DOHH2 (cell line): Measurements from ENCODE around the gene LDAF1.
"Not testable (repeated sequence)": the region's sequence is repeated elsewhere in the genome, so short reads cannot be mapped to it uniquely, and the experiment has no call there.

ENCODE experiments used
- H3F3A ChIP-seq: fragments of 200-600 bp; sonication (generic), shearing (Covaris generic); 2 replicates; pipeline ENCODE4 v1.6.0; 2016; ENCODE audit warnings: antibody characterized with exemption, mild to moderate bottlenecking; ENCODE audit not compliant: control insufficient read depth, insufficient read depth
- H3K27ac ChIP-seq: fragments of 200-600 bp; sonication (generic); 2 replicates; pipeline ENCODE4 v1.5.1; 2014; ENCODE audit warnings: low read depth, mild to moderate bottlenecking, low read length, moderate library complexity
- H3K27me3 ChIP-seq: fragments of 200-600 bp; sonication (generic); 2 replicates; pipeline ENCODE4 v1.6.1; 2014; ENCODE audit warnings: mild to moderate bottlenecking, low read length, mixed read lengths; ENCODE audit not compliant: control insufficient read depth
- H3K36me3 ChIP-seq: fragments of 200-600 bp; sonication (generic); 2 replicates; pipeline ENCODE4 v1.6.1; 2014; ENCODE audit warnings: mild to moderate bottlenecking, low read length, moderate library complexity, mixed read lengths; ENCODE audit not compliant: control insufficient read depth
- H3K4me1 ChIP-seq: fragments of 200-600 bp; sonication (generic); 2 replicates; pipeline ENCODE4 v1.6.1; 2014; ENCODE audit warnings: mild to moderate bottlenecking, low read length, mixed read lengths; ENCODE audit not compliant: control insufficient read depth
- H3K4me2 ChIP-seq: fragments of 200-600 bp; sonication (generic); 2 replicates; pipeline ENCODE4 v1.6.0; 2014; ENCODE audit warnings: mild to moderate bottlenecking, low read length, moderate library complexity
- H3K4me3 ChIP-seq: fragments of 200-600 bp; sonication (generic); 2 replicates; pipeline ENCODE4 v1.5.1; 2014; ENCODE audit warnings: mild to moderate bottlenecking, low read length, mixed read lengths
- H3K79me2 ChIP-seq: fragments of 200-600 bp; sonication (generic); 2 replicates; pipeline ENCODE4 v1.6.1; 2014; ENCODE audit warnings: mild to moderate bottlenecking, low read length, mixed read lengths; ENCODE audit not compliant: control insufficient read depth
- H3K9me2 ChIP-seq: fragments of 200-600 bp; sonication (generic); replicated peaks from 2 replicates; pipeline ENCODE4 v1.6.1; 2014; ENCODE audit warnings: mild to moderate bottlenecking, low read length, mixed read lengths; ENCODE audit not compliant: control insufficient read depth
- H3K9me3 ChIP-seq: fragments of 200-600 bp; sonication (generic); 2 replicates; pipeline ENCODE4 v1.6.1; 2014; ENCODE audit warnings: antibody characterized with exemption, low read length, mixed read lengths; ENCODE audit not compliant: control insufficient read depth, insufficient read depth
- H4K20me1 ChIP-seq: fragments of 200-600 bp; sonication (generic); 2 replicates; pipeline ENCODE4 v1.6.0; 2014; ENCODE audit warnings: low read depth, mild to moderate bottlenecking, antibody characterized with exemption, low read length, moderate library complexity; ENCODE audit not compliant: control insufficient read depth, insufficient read depth
- EZH2phosphoT487 ChIP-seq: fragments of 200-600 bp; sonication (generic); IDR thresholded peaks from 2 replicates; pipeline ENCODE4 v1.6.1; 2017; ENCODE audit warnings: borderline replicate concordance, mild to moderate bottlenecking, antibody characterized with exemption, low read length, moderate library complexity, mixed read lengths
- TF ChIP-seq, protein P1 (sequence below): fragments of 200-600 bp; sonication (generic); IDR thresholded peaks from one replicate; pipeline ENCODE4 v1.5.1; 2014; ENCODE audit warnings: antibody characterized with exemption, mild to moderate bottlenecking, low read depth, low read length; ENCODE audit not compliant: poor library complexity, severe bottlenecking

LDAF1 gene

DNA sequence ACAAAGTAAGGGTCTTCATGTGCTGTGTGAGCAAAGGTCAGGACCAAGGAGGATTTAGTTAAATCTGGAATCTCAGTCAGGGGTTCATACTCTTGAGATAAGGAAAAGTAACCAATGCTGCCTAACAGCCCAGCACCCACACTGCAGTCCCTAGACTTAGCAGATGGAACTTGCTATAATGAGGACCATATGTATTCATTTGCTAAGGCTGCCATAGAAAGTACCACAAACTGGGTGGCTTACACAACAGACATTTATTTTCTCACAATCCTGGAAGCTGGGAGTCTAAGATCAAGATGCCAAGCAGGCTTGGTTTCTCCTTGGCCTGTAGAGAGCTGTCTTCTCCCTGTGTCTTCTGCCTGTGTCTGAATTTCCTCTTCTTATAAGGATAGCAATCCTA is 32.1 kb downstream of the LDAF1 start:
- Histone ChIP-seq H4K20me1 (no peaks in the 10 kb centered on the region), H3K9me2 (no peaks in the 10 kb centered on the region), H3F3A (0 out of 2 replicates have a peak, but pooled peaks cover 2% of the 10 kb centered on the region), H3K36me3 (no peaks in the 10 kb centered on the region), H3K79me2 (no peaks in the 10 kb centered on the region), H3K27me3 (peaks cover 22% of the 10 kb centered on the region), H3K4me3 (no peak overlapping the region), H3K4me2 (no peak overlapping the region), H3K9me3 (no peaks in the 10 kb centered on the region), H3K4me1 (peaks cover 3% of the 10 kb centered on the region), H3K27ac (no peak overlapping the region)
- TF ChIP-seq, protein P1, sequence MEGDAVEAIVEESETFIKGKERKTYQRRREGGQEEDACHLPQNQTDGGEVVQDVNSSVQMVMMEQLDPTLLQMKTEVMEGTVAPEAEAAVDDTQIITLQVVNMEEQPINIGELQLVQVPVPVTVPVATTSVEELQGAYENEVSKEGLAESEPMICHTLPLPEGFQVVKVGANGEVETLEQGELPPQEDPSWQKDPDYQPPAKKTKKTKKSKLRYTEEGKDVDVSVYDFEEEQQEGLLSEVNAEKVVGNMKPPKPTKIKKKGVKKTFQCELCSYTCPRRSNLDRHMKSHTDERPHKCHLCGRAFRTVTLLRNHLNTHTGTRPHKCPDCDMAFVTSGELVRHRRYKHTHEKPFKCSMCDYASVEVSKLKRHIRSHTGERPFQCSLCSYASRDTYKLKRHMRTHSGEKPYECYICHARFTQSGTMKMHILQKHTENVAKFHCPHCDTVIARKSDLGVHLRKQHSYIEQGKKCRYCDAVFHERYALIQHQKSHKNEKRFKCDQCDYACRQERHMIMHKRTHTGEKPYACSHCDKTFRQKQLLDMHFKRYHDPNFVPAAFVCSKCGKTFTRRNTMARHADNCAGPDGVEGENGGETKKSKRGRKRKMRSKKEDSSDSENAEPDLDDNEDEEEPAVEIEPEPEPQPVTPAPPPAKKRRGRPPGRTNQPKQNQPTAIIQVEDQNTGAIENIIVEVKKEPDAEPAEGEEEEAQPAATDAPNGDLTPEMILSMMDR = no peak
- no peak for TF ChIP-seq EZH2phosphoT487

DNA sequence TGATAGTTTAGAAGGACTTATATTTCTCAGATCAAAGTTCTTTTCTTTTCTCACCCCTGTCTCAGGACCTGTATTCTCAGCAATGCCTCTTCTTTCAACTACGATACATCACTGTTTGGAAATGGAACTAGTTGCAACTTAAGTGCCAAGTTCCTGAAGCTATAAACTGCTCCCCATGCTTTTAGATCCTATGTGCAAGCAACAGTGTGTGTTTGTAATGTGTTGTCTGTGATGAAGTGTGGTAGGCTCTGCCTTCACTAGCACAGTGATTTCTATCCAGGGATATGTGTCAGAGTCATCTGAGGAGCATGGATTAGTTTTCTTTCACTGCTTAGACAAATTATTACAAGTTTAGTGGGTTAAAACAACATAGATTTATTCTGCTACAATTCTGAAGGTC is 34.5 kb downstream of the LDAF1 start:
- H3K9me2 ChIP-seq = no peaks in the 10 kb centered on the region
- no peaks in the 10 kb centered on the region for H3K79me2 ChIP-seq
- H3K36me3 ChIP-seq = no peaks in the 10 kb centered on the region
- peaks cover 3% of the 10 kb centered on the region for H3K4me1 ChIP-seq
- no peaks in the 10 kb centered on the region for H3F3A ChIP-seq
- H3K27me3 ChIP-seq = peaks cover 32% of the 10 kb centered on the region
- H3K4me2 ChIP-seq = no peak overlapping the region
- no peak overlapping the region for H3K4me3 ChIP-seq
- H3K27ac ChIP-seq = no peak overlapping the region
- no peaks in the 10 kb centered on the region for H3K9me3 ChIP-seq
- H4K20me1 ChIP-seq = no peaks in the 10 kb centered on the region
- TF ChIP-seq EZH2phosphoT487 = no peak
- TF ChIP-seq, protein P1 = no peak

DNA sequence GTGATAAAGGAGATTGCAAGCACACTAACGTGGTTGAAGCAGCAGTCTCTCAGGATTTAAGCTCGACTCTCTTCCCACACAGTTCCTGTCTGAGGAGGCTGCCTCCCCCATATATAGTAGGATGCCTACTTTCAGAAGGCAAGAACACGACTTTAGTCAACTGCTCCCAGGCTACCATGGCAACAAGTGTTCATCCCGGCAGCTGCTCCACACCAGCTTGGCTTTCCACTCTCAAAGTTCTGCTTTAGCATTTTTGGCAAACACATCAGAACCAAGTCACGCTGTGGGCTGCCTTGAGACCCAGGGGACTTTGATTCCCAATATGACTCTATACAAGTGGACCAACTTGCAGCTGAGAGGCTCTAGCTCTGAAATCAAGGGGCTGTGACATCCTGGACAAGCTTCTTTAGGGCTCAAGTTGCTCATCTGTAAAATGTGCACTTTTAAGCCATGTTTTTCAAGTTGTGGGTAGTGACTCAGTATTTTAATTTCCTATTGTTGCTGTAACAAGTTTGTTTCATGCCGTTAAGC is 36.4 kb downstream of the LDAF1 start:
- Histone ChIP-seq H3K9me3 (no peaks in the 10 kb centered on the region), H3K9me2 (no peaks in the 10 kb centered on the region), H3K4me2 (no peak overlapping the region), H3K4me1 (no peaks in the 10 kb centered on the region), H3F3A (no peaks in the 10 kb centered on the region), H3K27me3 (peaks cover 38% of the 10 kb centered on the region), H3K27ac (no peak overlapping the region), H4K20me1 (no peaks in the 10 kb centered on the region), H3K4me3 (no peak overlapping the region), H3K79me2 (no peaks in the 10 kb centered on the region), H3K36me3 (no peaks in the 10 kb centered on the region)
- TF ChIP-seq EZH2phosphoT487 = no peak
- TF ChIP-seq, protein P1 = no peak

DNA sequence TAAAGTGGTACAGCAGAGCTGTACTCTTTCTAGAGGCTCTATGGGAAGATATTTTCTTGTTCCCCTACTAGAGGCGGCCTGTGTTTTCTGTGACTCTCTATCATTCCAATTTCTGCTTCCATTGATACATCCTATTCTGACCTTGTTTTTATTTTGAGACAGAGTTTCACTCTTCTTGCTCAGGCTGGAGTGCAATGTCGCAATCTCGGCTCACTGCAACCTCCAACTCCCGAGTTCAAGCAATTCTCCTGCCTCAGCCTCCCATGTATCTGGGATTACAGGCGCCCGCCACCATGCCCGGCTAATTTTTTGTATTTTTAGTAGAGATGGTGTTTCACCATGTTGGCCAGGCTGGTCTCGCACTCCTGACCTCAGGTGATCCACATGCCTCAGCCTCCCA is 36.9 kb downstream of the LDAF1 start:
- not testable (repeated sequence) for H3K9me2 ChIP-seq, H3K4me3 ChIP-seq, H3K27ac ChIP-seq, H3F3A ChIP-seq, H3K4me1 ChIP-seq, H4K20me1 ChIP-seq, H3K4me2 ChIP-seq, H3K79me2 ChIP-seq, H3K36me3 ChIP-seq, H3K9me3 ChIP-seq
- H3K27me3 ChIP-seq = peaks cover 39% of the 10 kb centered on the region
